HG03520 (cell line): ENCODE data around the gene PCSK6.
"Not testable (repeated sequence)": the region's sequence is repeated elsewhere in the genome, so short reads cannot be mapped to it uniquely, and the experiment has no call there.

Experiments used
- ATAC-seq: cut with Tn5 transposase; IDR thresholded peaks from one replicate; pipeline ENCODE4 v1.9.1; 2021; ENCODE audit warnings: mild to moderate bottlenecking, moderate library complexity; ENCODE audit not compliant: unreplicated experiment

Gene PCSK6

DNA sequence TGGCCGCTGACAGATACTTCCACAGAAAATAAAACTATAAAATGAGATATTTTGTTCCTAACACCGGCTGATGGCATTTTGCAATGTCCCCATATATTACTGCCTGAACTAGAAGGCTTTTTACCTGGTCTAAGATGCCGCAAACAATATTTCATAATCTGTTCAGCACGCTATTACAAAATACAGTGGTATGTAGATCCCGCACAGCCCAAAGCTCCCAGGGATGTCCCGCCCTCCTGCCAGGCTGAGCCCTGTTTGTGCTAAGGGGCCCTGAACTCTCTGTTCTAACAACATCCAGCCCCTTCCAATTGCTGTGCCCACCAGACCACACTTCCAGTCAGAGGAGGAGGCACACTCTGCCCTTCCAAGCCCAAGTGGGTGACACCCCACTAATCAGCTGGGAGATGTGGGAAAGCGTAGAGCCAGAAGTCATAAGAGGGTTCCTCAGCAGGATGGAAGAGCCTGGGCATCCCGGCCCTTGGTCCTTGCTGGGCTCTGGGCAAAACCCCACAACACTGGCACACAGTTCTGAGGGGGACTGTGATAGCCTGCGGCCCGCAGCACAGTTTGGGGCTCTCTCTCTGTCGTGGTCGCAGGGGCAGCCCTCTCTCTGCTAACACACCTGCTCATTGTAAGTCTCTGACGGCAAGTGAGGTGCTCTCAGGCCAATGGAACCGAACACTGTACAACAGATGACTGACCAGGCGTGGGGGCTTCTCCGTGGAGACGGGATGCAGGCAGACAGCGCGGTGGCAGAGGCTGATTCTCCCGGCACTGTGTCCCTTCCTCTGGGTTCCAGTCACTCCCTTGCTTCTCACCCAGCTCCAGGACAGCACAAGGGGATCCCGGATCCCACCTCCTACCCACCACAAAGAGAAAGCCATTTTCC lies 55.2 kb downstream of the PCSK6 start:
- ATAC-seq = no peak

DNA sequence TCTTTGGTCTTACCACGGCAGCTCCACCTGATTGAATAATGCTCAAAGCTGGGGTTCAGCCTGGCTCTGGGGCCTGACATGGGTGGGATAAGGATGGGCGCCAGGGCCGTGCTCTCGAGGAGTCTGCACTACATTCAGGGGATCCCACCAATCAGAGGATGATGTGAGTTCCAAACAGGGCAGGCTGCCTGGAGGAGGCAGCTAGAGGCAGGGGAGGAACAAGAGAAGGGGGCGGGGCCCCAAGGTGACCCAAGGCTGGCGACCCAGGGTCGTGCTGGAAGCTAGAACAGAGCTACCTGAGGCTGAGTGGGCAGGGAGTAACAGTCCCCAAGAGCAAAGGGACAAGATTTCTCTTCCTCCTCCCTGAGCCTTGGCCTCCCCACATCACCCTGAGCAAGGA lies 56.1 kb downstream of the PCSK6 start:
- no peak for ATAC-seq

DNA sequence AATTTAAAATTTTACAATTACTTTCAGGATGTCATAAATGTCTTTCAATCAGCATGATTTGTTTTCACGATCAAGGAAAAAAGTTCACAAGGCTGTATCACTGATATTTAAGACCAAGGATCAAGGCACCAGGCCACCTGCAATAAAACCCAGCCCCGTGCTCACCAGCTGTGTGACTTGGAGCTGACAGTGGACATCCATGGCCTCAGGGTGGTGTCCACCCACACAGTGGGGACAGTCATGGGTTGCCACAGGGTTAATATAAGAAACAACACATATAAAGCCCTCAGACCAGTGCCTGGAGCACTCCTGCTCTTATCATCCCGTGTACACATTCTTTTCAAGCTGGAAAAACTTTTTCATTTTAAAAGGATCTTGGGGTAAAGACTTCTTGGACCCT lies 56.5 kb downstream of the PCSK6 start:
- ATAC-seq = no peak

DNA sequence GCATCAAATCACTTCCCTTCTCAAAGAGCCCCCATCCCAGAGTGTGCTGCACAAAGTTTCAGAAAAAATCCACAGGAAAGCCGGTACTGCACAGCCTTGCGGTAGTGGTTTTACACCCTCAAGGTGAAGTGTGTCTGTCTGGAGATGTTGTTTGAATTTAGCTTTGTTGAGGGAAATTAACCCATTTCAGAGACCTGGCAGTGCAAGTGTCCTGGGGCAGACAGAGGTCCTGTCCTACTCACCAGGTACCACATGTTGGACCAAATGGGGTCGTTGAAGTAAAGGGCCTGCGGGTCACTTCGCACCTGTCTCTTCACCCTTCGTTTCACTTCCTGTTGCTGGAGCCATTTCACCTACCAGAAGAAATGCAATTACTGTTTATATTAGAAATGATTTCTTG lies 57.8 kb downstream of the PCSK6 start:
- ATAC-seq = no peak

DNA sequence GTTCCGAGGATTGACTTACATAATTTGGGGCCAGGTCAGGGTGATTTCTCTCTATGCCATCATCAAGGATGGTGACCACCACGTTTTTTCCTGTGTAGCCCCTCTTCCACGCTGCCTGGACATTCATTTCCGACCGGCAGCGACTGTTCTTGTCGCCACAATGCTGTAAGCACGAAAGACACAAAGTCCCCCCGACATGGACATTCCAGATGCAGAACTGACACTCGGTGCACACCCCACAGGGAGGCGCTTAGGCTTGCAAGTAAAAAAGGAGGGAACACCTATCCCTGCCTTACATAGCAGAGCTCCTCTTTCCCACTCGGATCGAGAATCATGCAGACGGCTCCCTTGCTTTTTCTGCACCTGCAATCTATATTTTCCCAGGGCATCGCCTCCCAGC lies 58.2 kb downstream of the PCSK6 start:
- no peak for ATAC-seq

DNA sequence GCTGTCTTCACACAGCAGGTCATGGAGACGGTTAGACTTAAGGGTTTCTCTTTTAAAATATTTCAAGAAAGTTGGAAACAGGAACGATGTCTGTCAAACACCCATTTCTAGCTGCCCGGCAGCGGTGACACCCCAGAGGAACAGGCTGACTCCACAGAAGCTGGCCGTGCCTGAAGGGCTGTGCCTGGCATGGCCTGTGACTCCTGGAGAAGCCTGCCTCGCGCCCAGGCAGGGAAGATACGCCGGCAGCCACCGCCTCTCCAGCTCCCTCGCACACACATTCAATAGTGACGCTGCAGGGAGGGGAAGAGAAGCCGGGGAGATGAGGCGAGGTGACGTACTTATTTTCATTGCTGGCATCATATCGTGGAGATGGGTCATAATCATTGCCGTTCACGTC lies 59.9 kb downstream of the PCSK6 start:
- no peak for ATAC-seq

DNA sequence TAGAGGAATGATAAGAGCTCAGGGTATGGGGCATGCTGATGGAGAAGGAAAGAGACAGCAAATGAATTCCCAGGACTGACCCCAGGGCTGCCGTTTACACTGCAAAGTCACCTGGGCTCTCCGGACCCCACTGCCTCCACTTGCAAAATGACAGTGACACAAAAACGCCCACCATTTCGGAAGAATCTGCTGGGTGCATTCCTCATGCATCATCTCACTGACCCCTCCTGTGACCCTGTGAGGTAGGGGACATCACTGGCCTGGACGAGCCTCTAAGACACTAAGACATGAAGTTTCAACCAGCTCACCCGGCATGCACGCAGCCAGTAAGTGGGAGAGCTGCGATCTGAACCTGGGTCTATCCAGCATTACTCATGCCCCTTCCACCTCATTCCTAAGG lies 60.3 kb downstream of the PCSK6 start:
- no peak for ATAC-seq

DNA sequence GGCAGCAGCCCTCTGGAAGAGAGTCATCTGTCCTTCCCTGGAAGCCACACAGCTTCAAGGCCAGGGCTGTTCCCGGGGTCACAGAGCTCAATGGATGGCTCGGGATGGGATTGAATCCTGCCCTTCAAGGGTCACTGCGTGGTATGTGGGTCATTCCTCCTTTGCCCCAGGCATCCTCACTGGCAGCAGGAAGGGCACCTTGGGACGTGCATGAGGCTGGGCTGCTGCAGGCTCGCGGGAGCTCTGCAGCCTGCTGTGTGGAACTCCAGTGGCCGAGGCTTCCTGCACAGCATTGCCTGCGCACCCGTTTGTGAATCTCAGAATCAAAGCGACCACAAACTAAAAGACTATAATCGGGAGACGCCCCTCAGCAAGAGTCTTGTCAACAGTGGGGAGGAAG lies 60.7 kb downstream of the PCSK6 start:
- ATAC-seq = no peak

DNA sequence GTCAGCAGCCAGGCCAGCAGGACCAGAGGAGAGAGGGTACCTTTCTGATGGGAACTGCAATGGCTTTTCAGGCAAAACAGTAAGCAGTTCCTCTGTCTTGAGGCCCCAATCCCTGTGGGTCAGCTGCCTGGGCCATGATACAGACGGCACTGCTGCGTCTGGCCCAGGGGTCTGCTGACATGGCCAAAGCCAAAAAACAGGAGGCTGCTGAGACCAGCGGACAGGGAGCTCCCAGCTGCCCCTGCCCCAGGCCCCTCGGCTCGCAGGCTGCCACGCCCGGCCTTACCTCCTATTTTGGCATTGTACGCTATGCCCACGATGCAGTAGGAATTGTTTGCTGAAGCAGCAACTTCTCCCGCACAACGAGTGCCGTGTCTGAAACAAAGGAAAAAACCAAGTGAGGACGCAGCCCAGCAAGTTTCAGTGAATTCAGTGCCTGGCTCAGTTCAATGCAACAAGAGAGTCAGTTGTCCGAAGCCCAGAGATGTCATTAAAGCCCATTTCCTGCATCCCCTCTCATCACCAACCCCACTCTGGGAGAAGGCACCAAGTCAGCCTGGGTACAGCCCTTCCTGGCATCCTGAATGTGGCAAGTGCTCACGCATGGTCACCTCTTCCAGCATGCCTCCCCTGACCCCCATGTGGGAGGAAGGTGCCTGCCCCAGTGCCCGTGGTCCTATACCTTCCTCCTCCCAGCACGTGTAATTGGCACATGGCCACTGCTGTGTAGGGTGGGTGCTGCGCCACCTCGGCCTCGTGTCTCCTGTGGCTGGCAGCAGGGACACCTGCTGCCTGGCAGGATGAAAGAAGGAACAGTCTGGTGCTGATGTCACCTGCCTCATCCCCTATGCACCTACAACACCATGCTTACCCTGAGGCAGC lies 61.7 kb downstream of the PCSK6 start:
- ATAC-seq = no peak

DNA sequence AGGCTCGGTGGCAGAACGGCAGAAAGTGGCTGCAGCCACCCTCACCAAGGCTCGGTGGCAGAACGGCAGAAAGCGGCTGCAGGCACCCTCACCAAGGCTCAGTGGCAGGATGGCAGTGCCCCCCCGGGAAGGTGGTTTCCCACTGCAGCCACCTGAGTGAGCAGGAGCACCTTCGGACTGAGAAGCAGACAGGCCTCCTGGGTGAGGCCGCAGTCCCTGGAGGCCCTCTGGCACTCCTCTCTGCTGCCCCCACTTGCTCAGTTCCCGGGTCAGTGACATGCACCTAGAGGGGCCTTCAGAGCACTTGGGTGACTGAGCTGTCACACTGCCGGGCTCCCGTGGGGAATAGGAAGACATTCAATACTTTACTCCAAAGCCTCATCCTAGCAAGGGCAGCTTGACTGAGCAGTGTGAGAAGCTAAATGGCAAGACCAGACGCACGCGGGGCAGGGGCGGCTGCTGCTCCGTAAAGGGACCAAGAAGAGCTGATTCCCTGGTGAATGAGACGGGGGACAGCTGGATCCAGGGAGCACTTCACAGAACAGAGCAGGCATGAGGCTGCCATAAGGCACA lies 62.7 kb downstream of the PCSK6 start:
- ATAC-seq = no peak

DNA sequence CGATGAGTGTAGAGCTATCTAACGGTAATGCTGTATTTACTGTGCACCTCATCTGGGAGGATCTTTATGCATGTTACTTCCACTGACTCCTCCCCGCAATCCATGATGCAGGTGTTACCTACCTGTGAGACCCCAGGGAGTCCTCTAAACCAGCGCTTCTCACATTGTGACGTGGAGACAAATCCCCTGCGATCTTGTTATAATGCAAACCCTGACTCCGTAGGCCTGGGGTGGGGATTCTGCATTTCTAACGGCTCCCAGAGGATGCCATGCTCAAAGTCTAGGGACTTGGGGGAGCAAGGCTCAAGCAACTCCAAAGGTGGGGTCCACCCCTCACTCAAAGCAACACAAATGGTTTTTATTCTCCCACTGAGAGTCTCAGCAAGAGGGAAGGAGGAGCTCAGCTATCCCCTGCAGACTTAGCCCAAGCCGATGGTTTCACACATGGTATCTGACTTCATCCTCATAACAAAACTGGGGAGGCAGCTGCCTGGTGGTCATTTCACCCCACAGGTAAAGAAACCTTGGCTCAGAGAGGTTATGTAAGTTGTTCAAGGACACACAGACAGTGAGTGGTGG lies 63.6 kb downstream of the PCSK6 start:
- ATAC-seq = no peak

DNA sequence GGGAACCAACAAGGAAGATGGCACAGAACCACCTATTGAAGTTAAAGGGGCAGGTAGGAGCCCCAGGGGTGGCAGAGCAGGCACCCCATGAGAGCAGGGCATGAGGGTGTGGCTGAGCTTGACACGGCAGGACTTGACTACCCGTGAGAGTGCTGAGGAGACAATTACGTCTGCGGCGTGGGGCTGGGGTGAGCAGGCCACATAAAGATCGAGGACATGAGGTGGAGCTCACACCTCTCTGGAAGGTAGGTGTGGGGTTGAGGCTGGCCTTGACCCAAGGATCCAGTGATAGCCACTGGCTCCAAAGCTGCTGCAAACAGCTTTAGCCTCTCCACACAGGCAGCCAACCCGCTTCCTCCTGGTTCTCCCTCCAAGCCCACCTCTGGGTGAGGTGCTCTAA lies 64.5 kb downstream of the PCSK6 start:
- no peak for ATAC-seq

DNA sequence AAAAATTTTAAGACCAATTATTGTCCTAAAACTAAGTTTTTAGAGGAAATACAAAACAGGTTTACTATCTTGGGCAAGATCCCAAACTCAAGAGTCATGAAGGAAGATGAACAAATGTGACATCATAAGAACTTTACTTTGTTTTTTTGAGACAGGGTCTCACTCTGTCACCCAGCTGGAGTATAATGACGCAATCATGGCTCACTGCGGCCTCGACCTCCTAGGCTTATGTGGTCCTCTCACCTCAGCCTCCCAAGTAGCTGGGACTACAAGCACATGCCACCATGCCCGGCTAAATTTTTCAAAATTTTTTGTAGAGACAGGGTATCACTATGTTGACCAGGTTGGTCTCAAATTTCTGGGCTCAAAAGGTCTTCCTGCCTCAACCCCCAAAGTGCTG lies 69.3 kb downstream of the PCSK6 start:
- ATAC-seq = no peak

DNA sequence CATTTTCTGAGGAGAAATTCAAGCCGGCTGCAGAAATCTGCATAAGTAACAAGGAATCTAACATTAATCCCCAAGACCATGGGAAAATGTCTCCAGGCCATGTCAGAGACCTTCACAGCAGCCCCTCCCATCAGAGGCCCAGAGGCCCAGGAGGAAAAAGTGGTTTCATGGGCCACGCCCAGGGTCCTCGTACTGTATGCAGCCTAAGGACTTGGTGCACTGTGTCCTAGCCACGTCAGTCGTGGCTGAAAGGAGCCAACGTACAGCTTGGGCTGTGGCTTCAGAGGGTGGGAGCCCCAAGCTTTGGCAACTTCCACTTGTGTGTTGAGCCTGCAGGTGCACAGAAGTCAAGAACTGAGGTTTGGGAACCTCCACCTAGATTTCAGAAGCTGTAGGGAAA lies 73.0 kb downstream of the PCSK6 start:
- ATAC-seq = not testable (repeated sequence)

DNA sequence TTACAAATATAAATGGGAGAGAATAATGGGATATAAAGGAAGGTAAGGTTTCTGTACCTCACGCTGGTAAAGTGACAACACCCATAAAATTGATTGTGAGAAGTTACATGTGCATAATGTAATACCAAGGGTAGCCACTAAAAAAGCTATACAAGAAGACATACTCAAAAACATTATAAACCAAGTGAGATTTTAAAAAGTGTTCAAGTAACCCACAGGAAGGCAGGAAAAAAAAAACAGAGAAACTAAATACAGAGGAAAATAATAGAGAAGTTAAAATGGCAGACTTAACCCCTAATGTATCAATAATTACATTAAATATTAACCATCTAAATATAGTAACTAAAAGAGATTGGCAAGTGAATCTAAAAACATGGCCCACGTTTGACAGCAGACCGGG lies 76.3 kb downstream of the PCSK6 start:
- ATAC-seq = no peak

DNA sequence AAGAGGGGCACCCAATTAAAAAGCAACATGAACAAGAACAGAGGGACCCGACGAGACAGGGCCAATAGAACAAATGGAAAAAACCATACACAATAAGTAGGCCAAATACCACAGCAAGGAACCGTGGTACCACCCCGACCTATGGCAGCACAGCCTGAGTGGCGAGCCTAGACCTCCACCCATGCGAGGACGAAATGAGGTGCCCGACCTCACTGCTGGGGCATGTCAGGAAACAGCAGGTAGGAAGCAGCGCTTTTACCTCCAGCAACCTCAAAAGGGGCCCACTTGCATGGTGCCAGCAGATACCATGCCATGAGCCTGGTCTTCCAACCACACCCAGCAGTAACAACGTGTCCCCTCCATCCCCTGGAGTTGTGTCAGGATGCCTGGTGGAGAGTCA lies 77.9 kb downstream of the PCSK6 start:
- no peak for ATAC-seq

DNA sequence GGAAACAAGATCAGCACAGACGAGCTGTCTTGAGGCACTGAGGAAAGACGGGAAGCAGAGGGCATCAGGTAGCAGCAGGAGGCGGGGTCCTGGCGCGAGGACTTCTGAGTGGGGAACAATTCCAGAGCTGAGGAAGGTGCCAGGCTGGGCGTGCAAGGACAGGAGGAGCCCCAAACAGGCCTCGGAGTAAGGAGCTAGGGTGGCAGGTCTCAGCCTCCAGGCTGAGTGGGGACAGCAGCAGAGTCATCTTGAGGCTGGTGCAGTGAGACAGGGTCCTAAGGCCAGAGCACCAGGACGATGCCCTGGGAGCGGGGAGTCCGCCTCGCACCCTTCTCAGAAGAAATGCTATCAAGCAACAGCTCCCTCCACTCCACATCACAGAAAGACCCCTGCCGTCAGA lies 78.4 kb downstream of the PCSK6 start:
- ATAC-seq = no peak

DNA sequence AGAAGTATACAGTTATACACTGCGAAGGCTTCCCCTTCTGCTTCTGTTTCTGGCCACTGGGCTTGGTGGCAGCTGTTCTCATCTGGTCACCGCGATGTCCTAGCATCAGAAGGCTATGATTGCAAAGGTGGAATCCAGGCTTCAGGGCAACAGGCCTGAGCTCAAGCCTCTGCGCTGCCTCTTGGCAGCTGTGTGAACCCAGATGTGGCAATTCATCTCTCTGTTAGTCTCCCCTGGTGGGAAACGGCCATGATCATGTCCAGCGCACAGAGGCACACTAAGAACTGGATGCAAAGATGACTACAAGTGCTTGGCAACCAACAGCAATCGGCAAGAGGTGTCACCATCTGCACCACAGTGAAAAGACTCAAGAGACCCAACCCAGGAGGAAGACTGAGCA lies 78.9 kb downstream of the PCSK6 start:
- no peak for ATAC-seq

DNA sequence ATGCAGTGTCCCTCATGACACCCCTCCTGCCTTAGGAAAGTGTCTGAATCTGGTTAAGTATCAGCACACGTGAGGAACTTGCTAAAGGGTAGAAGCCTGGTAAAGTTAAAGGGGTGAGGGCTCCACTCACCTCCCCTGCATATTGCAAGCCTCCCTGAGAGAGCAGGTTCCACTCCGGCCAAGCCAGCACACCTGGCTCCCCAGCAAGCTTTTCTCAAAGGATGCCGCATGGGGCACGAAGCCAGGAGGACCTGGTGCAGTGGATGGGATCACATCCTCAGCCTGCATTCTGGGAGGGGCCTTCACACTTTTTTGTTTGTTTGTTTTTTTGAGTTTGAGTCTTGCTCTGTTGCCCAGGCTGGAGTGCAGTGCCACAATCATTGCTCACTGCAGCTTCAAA lies 79.9 kb downstream of the PCSK6 start:
- no peak for ATAC-seq

DNA sequence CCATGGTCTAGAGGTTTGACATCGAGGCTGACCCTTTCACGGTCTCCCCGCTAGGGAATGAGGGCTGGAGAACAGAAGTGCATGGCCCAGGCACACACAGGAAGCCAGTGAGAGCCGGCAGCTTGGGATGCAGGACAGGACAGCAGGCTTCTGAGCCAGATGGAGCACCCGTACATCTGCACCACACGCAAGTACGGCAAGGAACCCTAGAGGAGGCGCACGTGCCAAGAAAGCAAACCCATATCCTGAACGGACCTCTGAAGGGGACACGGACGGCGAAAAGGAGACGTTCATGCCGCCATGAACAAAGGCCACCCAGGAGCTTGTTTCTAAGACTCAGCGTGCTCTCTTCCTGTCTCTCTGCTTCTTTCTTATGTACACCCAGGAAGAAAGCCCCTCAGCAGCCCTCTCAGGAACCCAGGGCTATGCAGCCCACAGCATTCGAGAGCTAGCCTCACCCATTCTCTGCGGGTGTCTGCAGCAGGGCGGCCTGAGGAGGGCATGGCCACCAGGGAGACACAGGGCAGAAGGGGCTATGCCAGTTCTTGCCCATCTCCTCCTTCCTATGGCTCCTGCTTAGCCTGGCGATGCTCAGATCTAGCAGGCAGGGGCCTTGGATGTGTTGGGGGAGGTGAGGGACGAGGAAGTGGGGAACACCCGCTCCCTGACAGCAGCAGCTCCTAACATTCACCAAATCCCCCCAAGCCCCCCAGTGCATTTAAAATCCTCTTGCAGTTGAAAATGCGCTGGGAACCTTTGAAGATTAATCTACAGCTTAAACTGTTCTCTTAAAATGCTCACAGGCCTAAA lies 81.3 kb downstream of the PCSK6 start:
- ATAC-seq = no peak

DNA sequence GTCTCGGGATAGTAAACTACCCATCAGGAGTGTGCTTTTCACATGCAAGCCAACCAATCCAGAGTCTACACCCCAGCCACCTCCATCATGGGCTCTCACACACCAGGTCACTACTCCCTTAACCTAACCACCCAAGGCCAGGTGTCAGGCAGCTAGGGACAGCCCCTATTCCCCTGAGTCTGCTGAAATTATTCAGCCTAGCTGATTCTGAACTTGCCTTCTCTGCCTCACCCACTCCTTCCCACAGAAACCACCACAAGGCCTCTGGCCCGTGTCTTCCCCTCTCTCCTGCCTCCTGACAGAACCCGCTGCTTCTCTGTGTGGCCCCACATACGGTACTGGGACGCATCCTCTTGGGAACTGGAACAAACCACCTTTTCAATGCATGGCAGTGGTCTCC lies 82.1 kb downstream of the PCSK6 start:
- ATAC-seq = peak; percentile 98
